GM13976 (cell line): ENCODE data around the gene HPCAL4.

Experiments
- DNase-seq: peaks from one replicate; pipeline ENCODE4 v3.0.0; 2012; ENCODE audit warnings: low spot score
- in situ Hi-C: fragments of 300-500 bp; cut with MboI; formaldehyde crosslinking; loops from one replicate; pipeline ENCODE4 v1.12.0; 2022; ENCODE audit warnings: low sequenced_read_pairs, mixed read lengths, inconsistent platforms; ENCODE audit not compliant: unreplicated experiment
- TF ChIP-seq, protein P1 (sequence below): IDR thresholded peaks from 2 replicates; pipeline ENCODE4 v1.5.1; 2012; ENCODE audit warnings: borderline replicate concordance, mild to moderate bottlenecking; ENCODE audit not compliant: insufficient read depth; ENCODE audit errors: extremely low read depth, missing control alignments, control extremely low read depth

The HPCAL4 gene

GRCh38 chr1:39648496-39648895 lies 42.7 kb downstream of the HPCAL4 start:
- in situ Hi-C loops, result no loop called here
- TF ChIP-seq, protein P1, sequence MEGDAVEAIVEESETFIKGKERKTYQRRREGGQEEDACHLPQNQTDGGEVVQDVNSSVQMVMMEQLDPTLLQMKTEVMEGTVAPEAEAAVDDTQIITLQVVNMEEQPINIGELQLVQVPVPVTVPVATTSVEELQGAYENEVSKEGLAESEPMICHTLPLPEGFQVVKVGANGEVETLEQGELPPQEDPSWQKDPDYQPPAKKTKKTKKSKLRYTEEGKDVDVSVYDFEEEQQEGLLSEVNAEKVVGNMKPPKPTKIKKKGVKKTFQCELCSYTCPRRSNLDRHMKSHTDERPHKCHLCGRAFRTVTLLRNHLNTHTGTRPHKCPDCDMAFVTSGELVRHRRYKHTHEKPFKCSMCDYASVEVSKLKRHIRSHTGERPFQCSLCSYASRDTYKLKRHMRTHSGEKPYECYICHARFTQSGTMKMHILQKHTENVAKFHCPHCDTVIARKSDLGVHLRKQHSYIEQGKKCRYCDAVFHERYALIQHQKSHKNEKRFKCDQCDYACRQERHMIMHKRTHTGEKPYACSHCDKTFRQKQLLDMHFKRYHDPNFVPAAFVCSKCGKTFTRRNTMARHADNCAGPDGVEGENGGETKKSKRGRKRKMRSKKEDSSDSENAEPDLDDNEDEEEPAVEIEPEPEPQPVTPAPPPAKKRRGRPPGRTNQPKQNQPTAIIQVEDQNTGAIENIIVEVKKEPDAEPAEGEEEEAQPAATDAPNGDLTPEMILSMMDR, result no peak
- DNase-seq, result no peak

DNA sequence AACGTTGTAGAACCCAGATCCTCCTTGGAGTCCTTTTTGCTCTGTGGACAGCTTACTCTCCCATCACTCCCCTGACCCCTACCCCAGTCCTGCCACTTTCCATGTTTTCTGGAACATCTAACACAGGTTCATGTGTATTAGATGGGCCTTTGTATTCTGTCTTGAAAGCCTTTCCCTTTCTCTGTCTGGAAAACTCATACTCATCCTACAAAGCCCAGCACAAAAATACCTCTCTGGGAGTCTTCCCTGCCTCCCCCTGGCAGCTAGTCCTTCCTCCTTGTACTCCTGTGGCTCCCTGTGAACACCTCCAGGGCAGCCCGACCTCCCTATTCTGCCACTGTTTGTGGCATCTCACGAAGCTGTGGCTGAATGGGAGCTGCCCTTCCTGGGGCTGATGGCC lies 44.0 kb downstream of the HPCAL4 start:
- in situ Hi-C loops, result no loop called here
- TF ChIP-seq, protein P1, result no peak
- DNase-seq, result no peak

GRCh38 chr1:39646232-39647081 lies 44.8 kb downstream of the HPCAL4 start:
- in situ Hi-C loops, result no loop called here
- TF ChIP-seq, protein P1, result no peak
- DNase-seq, result no peak

DNA sequence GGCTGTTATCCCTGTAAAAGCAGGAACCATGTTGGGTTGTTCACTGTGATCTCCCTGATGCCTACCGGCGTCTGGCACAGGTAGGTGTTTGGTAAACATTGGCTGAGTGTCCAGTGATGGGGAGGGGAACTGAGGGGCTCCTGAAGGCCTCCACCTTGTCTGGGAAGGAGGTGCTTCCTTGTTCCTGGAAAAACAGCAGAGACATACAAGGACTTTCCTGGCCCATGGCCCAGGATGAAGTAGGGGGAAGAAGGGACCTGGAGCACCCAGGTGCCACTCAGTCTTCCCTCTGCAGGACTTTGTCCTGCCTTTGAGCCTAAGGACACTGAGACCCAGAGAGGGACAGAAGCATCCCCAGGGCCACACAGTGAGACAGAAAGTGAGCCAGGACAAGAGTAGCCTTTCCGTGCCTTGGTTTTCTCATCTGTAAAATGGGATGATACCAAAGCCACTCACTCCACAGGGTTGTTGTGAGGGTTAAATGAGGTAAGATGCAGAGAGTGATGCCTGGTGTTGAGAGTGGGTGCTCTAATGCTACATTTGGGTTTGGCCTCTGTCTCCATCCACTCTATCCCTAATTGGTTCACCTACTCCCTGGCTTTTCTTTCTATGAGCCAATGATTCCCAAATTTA lies 45.7 kb downstream of the HPCAL4 start:
- TF ChIP-seq, protein P1, result no peak
- DNase-seq, result no peak
- in situ Hi-C loops, result no loop called here

DNA sequence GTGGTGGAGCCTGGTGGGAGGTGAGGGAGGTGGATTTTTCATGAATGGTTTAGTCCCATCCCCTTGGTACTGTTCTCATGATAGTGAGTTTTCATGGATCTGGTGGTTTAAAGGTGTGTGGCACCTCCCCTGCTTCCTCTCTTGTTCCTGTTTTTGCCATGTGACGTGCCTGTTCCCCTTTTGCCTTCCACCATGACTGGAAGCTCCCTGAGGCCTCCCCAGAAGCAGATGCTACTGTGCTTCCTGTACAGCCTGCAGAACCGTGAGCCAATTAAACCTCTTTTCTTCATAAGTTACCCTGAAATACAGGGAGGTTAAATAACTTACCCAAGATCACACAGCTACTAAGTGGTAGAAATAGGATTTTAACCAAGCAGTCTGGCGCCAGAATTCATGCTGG lies 47.5 kb downstream of the HPCAL4 start:
- TF ChIP-seq, protein P1, result no peak
- in situ Hi-C loops, result no loop called here
- DNase-seq, result no peak

- in situ Hi-C loops, result no loop called here
- TF ChIP-seq, protein P1, result no peak
- DNase-seq, result no peak
Observed at GRCh38 chr1:39642796-39643195, 48.4 kb downstream of the HPCAL4 start.
